Measurements from ENCODE around the gene ZBP1.

Gene ZBP1

GRCh38 chr20:57621421-57622200 is 1.4 kb upstream of the ZBP1 start:
- no peak overlapping the region for H3K9ac ChIP-seq (ENCODE audit: low read depth, low read length)
- H3K9me3 ChIP-seq (ENCODE audit: control insufficient read depth, insufficient read depth, low read length): no peaks in the 10 kb centered on the region; the same call in 1 of the 2 replicates
- no peaks in the 10 kb centered on the region for H3K36me3 ChIP-seq (ENCODE audit: insufficient read depth, low read length)
- H3K4me1 ChIP-seq (ENCODE audit: insufficient read depth, low read length): peaks cover 5% of the 10 kb centered on the region; the same call in 1 of the 2 replicates

- H3K9me3 ChIP-seq (ENCODE audit: control insufficient read depth, insufficient read depth, low read length): no peaks in the 10 kb centered on the region; the same call in 1 of the 2 replicates
- peaks cover 5% of the 10 kb centered on the region; the same call in 1 of the 2 replicates for H3K4me1 ChIP-seq (ENCODE audit: insufficient read depth, low read length)
- no peak overlapping the region for H3K9ac ChIP-seq (ENCODE audit: low read depth, low read length)
- H3K36me3 ChIP-seq (ENCODE audit: insufficient read depth, low read length): no peaks in the 10 kb centered on the region
Measured at GRCh38 chr20:57620999-57621398, 773 bp upstream of the ZBP1 start.

- Histone ChIP-seq H3K36me3 (ENCODE audit: insufficient read depth, low read length) (no peaks in the 10 kb centered on the region), H3K9me3 (ENCODE audit: control insufficient read depth, insufficient read depth, low read length) (no peaks in the 10 kb centered on the region), H3K9ac (ENCODE audit: low read depth, low read length) (no peak overlapping the region), H3K4me1 (ENCODE audit: insufficient read depth, low read length) (peaks cover 5% of the 10 kb centered on the region; the same call in 1 of the 2 replicates)
Measured at GRCh38 chr20:57619051-57619831, 985 bp downstream of the ZBP1 start.

GRCh38 chr20:57618764-57619050 is 1.5 kb downstream of the ZBP1 start:
- H3K4me1 ChIP-seq (ENCODE audit: insufficient read depth, low read length): peaks cover 5% of the 10 kb centered on the region; the same call in 1 of the 2 replicates
- H3K36me3 ChIP-seq (ENCODE audit: insufficient read depth, low read length): no peaks in the 10 kb centered on the region
- H3K9ac ChIP-seq (ENCODE audit: low read depth, low read length): no peak overlapping the region

GRCh38 chr20:57618091-57618763 is 2.0 kb downstream of the ZBP1 start:
- no peaks in the 10 kb centered on the region for H3K36me3 ChIP-seq (ENCODE audit: insufficient read depth, low read length)
- H3K9ac ChIP-seq (ENCODE audit: low read depth, low read length): no peak overlapping the region
- no peaks in the 10 kb centered on the region for H3K9me3 ChIP-seq (ENCODE audit: control insufficient read depth, insufficient read depth, low read length)
- peaks cover 5% of the 10 kb centered on the region; the same call in 1 of the 2 replicates for H3K4me1 ChIP-seq (ENCODE audit: insufficient read depth, low read length)

More at GRCh38 chr20:57618764-57619050, 1.5 kb downstream of the ZBP1 start:
- no peaks in the 10 kb centered on the region for H3K9me3 ChIP-seq (ENCODE audit: control insufficient read depth, insufficient read depth, low read length)

- Histone ChIP-seq H3K4me1 (ENCODE audit: insufficient read depth, low read length) (peaks cover 5% of the 10 kb centered on the region; the same call in 1 of the 2 replicates), H3K9me3 (ENCODE audit: control insufficient read depth, insufficient read depth, low read length) (no peaks in the 10 kb centered on the region), H3K9ac (ENCODE audit: low read depth, low read length) (no peak overlapping the region), H3K36me3 (ENCODE audit: insufficient read depth, low read length) (no peaks in the 10 kb centered on the region)
Measured at GRCh38 chr20:57617079-57617795, 3.0 kb downstream of the ZBP1 start.

- no peaks in the 10 kb centered on the region for H3K9me3 ChIP-seq (ENCODE audit: control insufficient read depth, insufficient read depth, low read length)
- H3K36me3 ChIP-seq (ENCODE audit: insufficient read depth, low read length): no peaks in the 10 kb centered on the region
- no peak overlapping the region for H3K9ac ChIP-seq (ENCODE audit: low read depth, low read length)
- H3K4me1 ChIP-seq (ENCODE audit: insufficient read depth, low read length): peaks cover 5% of the 10 kb centered on the region; the same call in 1 of the 2 replicates
Measured at GRCh38 chr20:57616143-57616951, 3.9 kb downstream of the ZBP1 start.

- Histone ChIP-seq H3K9me3 (ENCODE audit: control insufficient read depth, insufficient read depth, low read length) (no peaks in the 10 kb centered on the region), H3K9ac (ENCODE audit: low read depth, low read length) (no peak overlapping the region), H3K4me1 (ENCODE audit: insufficient read depth, low read length) (peaks cover 5% of the 10 kb centered on the region; the same call in 1 of the 2 replicates), H3K36me3 (ENCODE audit: insufficient read depth, low read length) (no peaks in the 10 kb centered on the region)
Measured at GRCh38 chr20:57615445-57615811, 4.8 kb downstream of the ZBP1 start.

GRCh38 chr20:57614490-57615444 is 5.5 kb downstream of the ZBP1 start:
- Histone ChIP-seq H3K36me3 (ENCODE audit: insufficient read depth, low read length) (no peaks in the 10 kb centered on the region), H3K9me3 (ENCODE audit: control insufficient read depth, insufficient read depth, low read length) (no peaks in the 10 kb centered on the region), H3K4me1 (ENCODE audit: insufficient read depth, low read length) (peaks cover 5% of the 10 kb centered on the region; the same call in 1 of the 2 replicates), H3K9ac (ENCODE audit: low read depth, low read length) (no peak overlapping the region)

- peaks cover 5% of the 10 kb centered on the region; the same call in 1 of the 2 replicates for H3K4me1 ChIP-seq (ENCODE audit: insufficient read depth, low read length)
Measured at GRCh38 chr20:57613481-57613921, 6.7 kb downstream of the ZBP1 start.

GRCh38 chr20:57612916-57613315 is 7.3 kb downstream of the ZBP1 start:
- Histone ChIP-seq H3K9me3 (ENCODE audit: control insufficient read depth, insufficient read depth, low read length) (no peaks in the 10 kb centered on the region), H3K9ac (ENCODE audit: low read depth, low read length) (no peak overlapping the region), H3K4me1 (ENCODE audit: insufficient read depth, low read length) (peaks cover 2% of the 10 kb centered on the region; the same call in 1 of the 2 replicates), H3K36me3 (ENCODE audit: insufficient read depth, low read length) (no peaks in the 10 kb centered on the region)

More at GRCh38 chr20:57613481-57613921, 6.7 kb downstream of the ZBP1 start:
- H3K36me3 ChIP-seq (ENCODE audit: insufficient read depth, low read length): no peaks in the 10 kb centered on the region
- no peaks in the 10 kb centered on the region for H3K9me3 ChIP-seq (ENCODE audit: control insufficient read depth, insufficient read depth, low read length)
- no peak overlapping the region for H3K9ac ChIP-seq (ENCODE audit: low read depth, low read length)

GRCh38 chr20:57612436-57612835 is 7.8 kb downstream of the ZBP1 start:
- H3K36me3 ChIP-seq (ENCODE audit: insufficient read depth, low read length): no peaks in the 10 kb centered on the region
- H3K9me3 ChIP-seq (ENCODE audit: control insufficient read depth, insufficient read depth, low read length): no peaks in the 10 kb centered on the region
- no peaks in the 10 kb centered on the region for H3K4me1 ChIP-seq (ENCODE audit: insufficient read depth, low read length)
- no peak overlapping the region for H3K9ac ChIP-seq (ENCODE audit: low read depth, low read length)

Measured in ES-I3 (cell line).